Measurements from ENCODE around the gene KLHDC10.
"Not testable (repeated sequence)": the region's sequence is repeated elsewhere in the genome, so short reads cannot be mapped to it uniquely, and the experiment has no call there.

KLHDC10 gene

DNA sequence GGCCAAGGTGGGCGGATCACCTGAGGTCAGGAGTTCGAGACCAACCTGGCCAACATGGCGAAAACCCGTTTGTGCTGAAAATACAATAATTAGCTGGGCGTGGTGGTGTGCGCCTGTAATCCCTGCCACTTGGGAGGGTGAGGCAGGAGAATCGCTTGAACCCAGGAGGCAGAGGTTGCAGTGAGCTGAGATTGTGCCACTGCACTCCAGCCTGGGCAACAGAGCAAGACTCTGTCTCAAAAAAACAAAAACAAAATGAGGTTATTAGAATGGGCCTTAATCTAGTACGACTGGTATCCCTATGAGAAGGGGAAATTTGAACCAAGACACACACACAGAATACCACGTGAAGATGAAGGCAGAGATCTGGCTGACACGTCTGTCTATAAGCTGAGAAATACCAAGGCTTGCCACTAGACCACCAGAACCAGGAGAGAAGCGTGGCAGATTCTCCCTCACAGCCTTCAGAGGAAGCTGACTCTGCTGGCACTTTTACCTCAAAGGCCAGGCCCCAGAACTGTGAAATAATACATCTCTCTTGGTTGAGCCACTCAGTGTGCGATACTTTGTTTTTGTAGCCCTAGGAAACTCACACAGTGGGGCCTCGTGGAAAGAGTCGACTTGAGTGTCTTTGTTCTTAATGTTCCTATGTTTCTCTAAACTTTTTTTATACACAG, 75.2 kb downstream of the KLHDC10 start:
- in situ Hi-C loops (cut with HindIII; ENCODE audit: low sequenced_read_pairs): no loop called here
- TF ChIP-seq, protein P1, sequence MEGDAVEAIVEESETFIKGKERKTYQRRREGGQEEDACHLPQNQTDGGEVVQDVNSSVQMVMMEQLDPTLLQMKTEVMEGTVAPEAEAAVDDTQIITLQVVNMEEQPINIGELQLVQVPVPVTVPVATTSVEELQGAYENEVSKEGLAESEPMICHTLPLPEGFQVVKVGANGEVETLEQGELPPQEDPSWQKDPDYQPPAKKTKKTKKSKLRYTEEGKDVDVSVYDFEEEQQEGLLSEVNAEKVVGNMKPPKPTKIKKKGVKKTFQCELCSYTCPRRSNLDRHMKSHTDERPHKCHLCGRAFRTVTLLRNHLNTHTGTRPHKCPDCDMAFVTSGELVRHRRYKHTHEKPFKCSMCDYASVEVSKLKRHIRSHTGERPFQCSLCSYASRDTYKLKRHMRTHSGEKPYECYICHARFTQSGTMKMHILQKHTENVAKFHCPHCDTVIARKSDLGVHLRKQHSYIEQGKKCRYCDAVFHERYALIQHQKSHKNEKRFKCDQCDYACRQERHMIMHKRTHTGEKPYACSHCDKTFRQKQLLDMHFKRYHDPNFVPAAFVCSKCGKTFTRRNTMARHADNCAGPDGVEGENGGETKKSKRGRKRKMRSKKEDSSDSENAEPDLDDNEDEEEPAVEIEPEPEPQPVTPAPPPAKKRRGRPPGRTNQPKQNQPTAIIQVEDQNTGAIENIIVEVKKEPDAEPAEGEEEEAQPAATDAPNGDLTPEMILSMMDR (IDR thresholded peaks at IDR 0.05; ENCODE audit: low read depth, low read length): no peak
- DNase-seq (ENCODE audit: low read depth, low spot score): peak; percentile 39
- no peak overlapping the region for H3K4me3 ChIP-seq (ENCODE audit: low read depth, low read length)

DNA sequence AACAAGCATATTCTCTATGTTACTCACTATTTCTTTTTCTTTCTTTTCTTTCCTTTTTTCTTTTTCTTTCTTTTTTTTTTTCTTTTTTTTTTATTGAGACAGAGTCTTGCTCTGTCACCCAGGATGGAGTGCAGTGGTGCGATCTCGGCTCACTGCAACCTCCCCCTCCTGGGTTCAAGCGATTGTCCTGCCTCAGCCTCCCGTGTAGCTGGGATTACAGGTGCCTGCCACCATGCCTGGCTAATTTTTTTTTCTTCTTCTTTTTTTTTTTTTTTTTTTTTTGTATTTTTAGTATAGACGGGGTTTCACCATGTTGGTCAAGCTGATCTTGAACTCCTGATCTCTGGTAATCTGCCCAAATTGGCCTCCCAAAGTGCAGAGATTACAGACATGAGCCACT, 75.8 kb downstream of the KLHDC10 start:
- in situ Hi-C loops (cut with HindIII; ENCODE audit: low sequenced_read_pairs); H3K4me3 ChIP-seq (ENCODE audit: low read depth, low read length); DNase-seq (ENCODE audit: low read depth, low spot score): not testable (repeated sequence)

DNA sequence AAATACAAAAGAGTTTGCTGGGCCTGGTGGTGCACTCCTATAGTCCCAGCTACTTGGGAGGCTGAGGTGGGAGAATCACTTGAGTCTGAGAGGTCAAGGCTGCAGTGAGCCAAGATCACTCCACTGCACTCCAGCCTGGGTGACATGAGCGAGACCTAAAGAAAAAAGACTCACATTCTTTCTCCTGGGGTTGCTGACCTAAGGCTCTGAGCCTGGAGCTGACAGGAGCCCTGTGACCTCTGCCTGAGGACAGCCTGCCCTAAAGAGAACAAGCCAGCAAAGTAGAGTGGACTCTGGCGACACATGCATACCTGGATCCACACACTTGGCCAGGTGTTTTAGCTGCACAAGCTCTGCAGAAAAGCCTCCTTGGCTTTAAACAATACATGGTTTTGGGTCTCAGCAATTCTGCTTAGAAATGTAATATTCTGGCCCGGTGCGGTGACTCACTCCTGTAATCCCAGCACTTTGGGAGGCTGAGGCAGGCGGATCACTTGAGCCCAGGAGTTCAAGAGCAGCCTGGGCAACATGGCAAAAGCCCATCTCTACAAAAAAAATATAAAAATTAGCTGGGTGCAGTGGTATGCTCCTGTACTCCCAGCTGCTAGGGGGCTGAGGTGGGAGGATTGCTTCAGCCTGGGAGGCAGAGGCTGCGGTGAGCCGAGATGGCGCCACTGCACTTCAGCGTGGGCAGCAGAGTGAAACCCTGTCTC, 76.5 kb downstream of the KLHDC10 start:
- DNase-seq (ENCODE audit: low read depth, low spot score): no peak
- in situ Hi-C loops (cut with HindIII; ENCODE audit: low sequenced_read_pairs): no loop called here
- TF ChIP-seq, protein P1 (IDR thresholded peaks at IDR 0.05; ENCODE audit: low read depth, low read length): no peak
- no peak overlapping the region for H3K4me3 ChIP-seq (ENCODE audit: low read depth, low read length)

DNA sequence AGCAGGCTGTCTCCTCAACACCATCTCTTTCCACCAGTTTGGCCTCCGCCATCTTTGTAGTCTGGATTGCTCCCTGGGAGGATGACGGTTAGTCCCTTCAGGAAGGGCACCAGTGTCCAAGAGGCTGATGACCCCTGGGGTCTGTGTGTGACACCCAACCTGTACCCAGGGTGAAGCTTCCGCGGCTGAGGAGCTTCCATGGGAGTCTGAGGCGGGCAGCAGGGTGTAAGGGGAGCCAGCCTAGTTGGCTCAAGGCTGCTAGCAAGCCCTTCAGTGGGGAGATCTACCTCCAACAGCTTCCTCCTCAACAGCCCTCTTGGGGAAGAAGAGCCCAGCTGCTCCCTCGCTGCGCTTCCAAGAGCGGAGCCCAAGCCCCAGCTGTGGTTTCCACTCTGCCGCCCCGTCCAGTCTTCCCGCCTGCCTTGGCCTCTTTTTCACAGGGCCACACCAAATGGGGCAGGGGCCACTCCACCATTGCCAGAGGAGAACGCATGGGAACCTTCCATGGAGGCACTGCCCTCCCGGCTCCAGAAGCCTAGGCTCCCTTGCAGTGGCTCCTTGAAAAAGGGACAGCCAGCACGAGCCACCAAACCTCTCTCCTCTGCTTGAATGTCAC, 77.5 kb downstream of the KLHDC10 start:
- in situ Hi-C loops (cut with HindIII; ENCODE audit: low sequenced_read_pairs): no loop called here
- TF ChIP-seq, protein P1 (IDR thresholded peaks at IDR 0.05; ENCODE audit: low read depth, low read length): no peak
- DNase-seq (ENCODE audit: low read depth, low spot score): no peak
- no peak overlapping the region for H3K4me3 ChIP-seq (ENCODE audit: low read depth, low read length)

DNA sequence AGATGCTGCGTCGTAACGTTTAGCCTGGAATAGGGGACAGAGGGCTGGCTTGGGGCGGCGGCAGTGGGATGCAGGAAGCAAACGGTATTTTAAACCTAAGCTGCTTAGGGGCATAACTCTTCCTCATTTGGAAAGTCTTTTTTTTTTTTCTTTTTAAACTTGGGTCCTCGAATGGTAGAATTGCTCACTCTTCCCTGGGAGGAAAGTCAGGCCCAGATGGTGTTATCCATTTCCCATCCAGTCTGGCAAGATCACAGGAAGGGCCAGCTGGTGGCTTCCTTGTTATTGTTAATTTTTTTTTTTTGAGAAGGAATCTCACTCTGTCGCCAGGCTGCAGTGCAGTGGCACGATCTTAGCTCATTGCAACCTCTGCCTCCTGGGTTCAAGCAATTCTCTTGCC, 78.2 kb downstream of the KLHDC10 start:
- H3K4me3 ChIP-seq (ENCODE audit: low read depth, low read length): no peak overlapping the region
- TF ChIP-seq, protein P1 (IDR thresholded peaks at IDR 0.05; ENCODE audit: low read depth, low read length): no peak
- in situ Hi-C loops (cut with HindIII; ENCODE audit: low sequenced_read_pairs): no loop called here
- DNase-seq (ENCODE audit: low read depth, low spot score): no peak

DNA sequence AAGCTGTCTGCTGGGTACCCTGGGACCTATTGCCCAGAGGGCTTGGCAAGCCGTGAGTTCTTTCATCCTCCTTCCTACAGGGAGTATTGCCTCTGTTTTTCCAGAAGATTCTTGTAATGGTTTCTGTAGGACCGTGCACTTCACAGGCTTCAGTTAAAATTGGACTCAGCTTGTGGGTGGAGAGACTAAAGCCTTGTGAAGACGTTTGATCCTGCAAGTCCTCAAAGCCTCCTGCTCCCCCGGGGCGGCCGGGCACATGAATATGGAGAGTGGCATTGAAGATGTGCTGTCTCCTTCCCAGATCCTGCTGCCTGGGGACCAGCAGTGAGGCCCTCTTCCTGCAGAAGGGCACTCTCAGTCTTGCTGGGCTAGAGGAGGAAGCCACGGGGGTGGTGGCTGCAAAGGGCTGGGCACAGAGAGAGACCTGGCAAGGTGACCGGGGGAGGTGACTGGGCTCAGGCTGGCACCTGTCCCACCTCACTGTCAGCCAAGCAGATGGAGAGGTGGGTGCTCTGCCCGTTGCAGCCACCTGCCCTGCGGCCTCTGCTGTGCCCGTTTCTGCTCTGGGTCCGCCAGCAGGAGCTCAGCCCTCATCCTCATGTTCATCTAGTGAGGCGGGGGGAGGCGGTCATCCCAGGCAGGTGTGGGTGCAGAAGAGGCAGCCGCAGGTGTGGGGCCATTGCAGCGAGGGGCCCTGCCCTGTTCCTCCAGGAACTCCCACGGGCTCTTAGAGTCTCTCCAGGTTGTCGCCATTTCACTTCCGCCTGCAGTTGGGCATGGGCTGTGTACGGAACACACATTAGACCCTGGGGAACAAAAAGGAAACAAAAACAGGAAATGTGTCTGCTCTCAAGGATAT, 79.2 kb downstream of the KLHDC10 start:
- in situ Hi-C loops (cut with HindIII; ENCODE audit: low sequenced_read_pairs): no loop called here
- TF ChIP-seq, protein P1 (IDR thresholded peaks at IDR 0.05; ENCODE audit: low read depth, low read length): no peak

More for the DNA sequence above, 79.2 kb downstream of the KLHDC10 start:
- H3K4me3 ChIP-seq (ENCODE audit: low read depth, low read length): no peak overlapping the region
- no peak for DNase-seq (ENCODE audit: low read depth, low spot score)

Data from astrocyte of the spinal cord (primary cell).